Measurements from ENCODE around the gene SLC44A1. TPM values are rescaled to one million over a fixed set of nuclear protein-coding genes. Genes with fewer than 3 reads are reported as not detected.

SLC44A1 gene
- total and polyA plus RNA-seq, 2 donors from 2014 or later = 17.4 to 42.3 TPM

GRCh38 chr9:105431424-105432246 lies 187.2 kb downstream of the SLC44A1 start:
- intact Hi-C loops (cut with DNase I) = no loop called here
- Histone ChIP-seq H3K4me3 (ENCODE audit: low read length in 3 of 3) (no peak overlapping the region), H3K36me3 (ENCODE audit: control insufficient read depth in 2 of 3, insufficient read depth in 3 of 3, low read length in 3 of 3) (no peaks in the 10 kb centered on the region), H3K27me3 (ENCODE audit: control insufficient read depth, insufficient read depth, low read length) (no peaks in the 10 kb centered on the region), H3K9ac (ENCODE audit: low read length in 3 of 3) (no peak overlapping the region), H3K4me1 (ENCODE audit: control insufficient read depth in 2 of 3, insufficient read depth in 2 of 3, low read depth in 1 of 3, low read length in 3 of 3) (peaks cover 0 to 3% (median 0%) of the 10 kb centered on the region in 3 donors), H3K9me3 (ENCODE audit: control insufficient read depth in 2 of 3, insufficient read depth in 1 of 3, low read length in 3 of 3) (no peaks in the 10 kb centered on the region), H3K27ac (ENCODE audit: low read depth in 2 of 2, low read length in 2 of 2) (no peak overlapping the region)
- FAIRE-seq = no peak
- no peak for DNase-seq
- no peak for TF ChIP-seq CTCF (IDR thresholded peaks at IDR 0.05; ENCODE audit: borderline replicate concordance, extremely low read depth, insufficient read depth)

- no peak for FAIRE-seq
Observed at GRCh38 chr9:105432247-105432842, 187.9 kb downstream of the SLC44A1 start.

GRCh38 chr9:105435453-105435852 lies 191.0 kb downstream of the SLC44A1 start:
- Histone ChIP-seq H3K9me3 (ENCODE audit: control insufficient read depth in 2 of 3, insufficient read depth in 1 of 3, low read length in 3 of 3) (no peaks in the 10 kb centered on the region), H3K4me1 (ENCODE audit: control insufficient read depth in 2 of 3, insufficient read depth in 2 of 3, low read depth in 1 of 3, low read length in 3 of 3) (peaks cover 0 to 3% (median 0%) of the 10 kb centered on the region in 3 donors), H3K36me3 (ENCODE audit: control insufficient read depth in 2 of 3, insufficient read depth in 3 of 3, low read length in 3 of 3) (no peaks in the 10 kb centered on the region), H3K27ac (ENCODE audit: low read depth in 2 of 2, low read length in 2 of 2) (no peak overlapping the region), H3K4me3 (ENCODE audit: low read length in 3 of 3) (no peak overlapping the region), H3K9ac (ENCODE audit: low read length in 3 of 3) (no peak overlapping the region), H3K27me3 (ENCODE audit: control insufficient read depth, insufficient read depth, low read length) (no peaks in the 10 kb centered on the region)
- DNase-seq (no peak), FAIRE-seq (no peak)
- no peak for TF ChIP-seq CTCF (IDR thresholded peaks at IDR 0.05; ENCODE audit: borderline replicate concordance, extremely low read depth, insufficient read depth)
- intact Hi-C loops (cut with DNase I) = no loop called here

More at GRCh38 chr9:105432247-105432842, 187.9 kb downstream of the SLC44A1 start:
- H3K27ac ChIP-seq (ENCODE audit: low read depth in 2 of 2, low read length in 2 of 2) = no peak overlapping the region
- H3K36me3 ChIP-seq (ENCODE audit: control insufficient read depth in 2 of 3, insufficient read depth in 3 of 3, low read length in 3 of 3) = no peaks in the 10 kb centered on the region
- TF ChIP-seq CTCF (IDR thresholded peaks at IDR 0.05; ENCODE audit: borderline replicate concordance, extremely low read depth, insufficient read depth) = no peak
- no peak for DNase-seq
- H3K4me1 ChIP-seq (ENCODE audit: control insufficient read depth in 2 of 3, insufficient read depth in 2 of 3, low read depth in 1 of 3, low read length in 3 of 3) = peaks cover 0 to 3% (median 0%) of the 10 kb centered on the region in 3 donors
- H3K9ac ChIP-seq (ENCODE audit: low read length in 3 of 3) = no peak overlapping the region
- no peaks in the 10 kb centered on the region for H3K27me3 ChIP-seq (ENCODE audit: control insufficient read depth, insufficient read depth, low read length)
- H3K4me3 ChIP-seq (ENCODE audit: low read length in 3 of 3) = peak overlapping the region in 1 of 3 donors; percentile 2
- no peaks in the 10 kb centered on the region for H3K9me3 ChIP-seq (ENCODE audit: control insufficient read depth in 2 of 3, insufficient read depth in 1 of 3, low read length in 3 of 3)
- intact Hi-C loops (cut with DNase I) = no loop called here
